HCEC 1CT (cell line): ENCODE data around the gene PSMG1.
"Not testable (repeated sequence)": the region's sequence is repeated elsewhere in the genome, so short reads cannot be mapped to it uniquely, and the experiment has no call there.

Experiments
- DNase-seq: peaks from one replicate; pipeline ENCODE4 v3.0.0-alpha.2; 2017

PSMG1 gene

DNA sequence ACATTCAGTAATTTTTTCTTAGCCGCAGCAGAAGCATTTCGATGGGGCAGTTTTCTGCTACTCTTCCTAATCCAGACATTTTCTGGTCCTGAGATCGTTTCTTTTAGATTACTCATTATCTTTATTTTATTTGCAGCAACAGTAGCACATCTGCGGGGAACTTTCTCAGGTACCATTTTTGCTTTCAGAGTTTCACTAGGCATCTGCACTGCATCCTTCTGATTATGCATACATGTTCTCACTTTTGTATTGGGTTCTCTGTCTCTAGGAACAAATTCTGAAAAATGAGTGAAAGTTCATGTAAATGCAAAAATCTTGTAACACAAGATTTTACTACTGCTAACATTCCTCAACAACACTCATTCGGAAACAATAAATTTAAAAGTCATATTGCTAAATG, 3.9 kb upstream of the PSMG1 start:
- no peak for DNase-seq

- no peak for DNase-seq
Observed at GRCh38 chr21:39186676-39187075, 3.4 kb upstream of the PSMG1 start.

DNA sequence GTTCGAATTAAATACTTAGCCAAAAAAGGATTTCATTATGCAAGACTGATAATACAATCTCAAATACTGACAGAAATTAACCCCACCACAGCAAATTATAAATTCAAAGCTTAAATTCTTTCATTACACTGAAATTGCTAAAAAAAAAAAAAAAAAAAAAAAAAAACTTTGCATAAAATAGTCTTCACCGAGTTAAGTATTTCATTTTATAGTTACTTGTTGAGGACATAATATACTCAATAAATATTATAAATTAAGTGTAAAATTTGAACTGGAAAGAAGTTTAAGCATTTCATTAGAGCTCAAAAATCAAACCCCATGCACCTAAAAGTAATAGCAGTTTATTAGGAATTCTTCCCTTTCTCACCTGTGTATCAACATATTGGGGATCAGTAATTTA, 1.9 kb upstream of the PSMG1 start:
- DNase-seq, result no peak

GRCh38 chr21:39184050-39184980, 1.1 kb upstream of the PSMG1 start:
- no peak for DNase-seq

GRCh38 chr21:39182484-39183271, 573 bp downstream of the PSMG1 start:
- peak; percentile 31 for DNase-seq

- DNase-seq, result no peak
Observed at GRCh38 chr21:39182016-39182415, 1.2 kb downstream of the PSMG1 start.

- DNase-seq, result no peak
Observed at GRCh38 chr21:39181205-39181818, 1.9 kb downstream of the PSMG1 start.

DNA sequence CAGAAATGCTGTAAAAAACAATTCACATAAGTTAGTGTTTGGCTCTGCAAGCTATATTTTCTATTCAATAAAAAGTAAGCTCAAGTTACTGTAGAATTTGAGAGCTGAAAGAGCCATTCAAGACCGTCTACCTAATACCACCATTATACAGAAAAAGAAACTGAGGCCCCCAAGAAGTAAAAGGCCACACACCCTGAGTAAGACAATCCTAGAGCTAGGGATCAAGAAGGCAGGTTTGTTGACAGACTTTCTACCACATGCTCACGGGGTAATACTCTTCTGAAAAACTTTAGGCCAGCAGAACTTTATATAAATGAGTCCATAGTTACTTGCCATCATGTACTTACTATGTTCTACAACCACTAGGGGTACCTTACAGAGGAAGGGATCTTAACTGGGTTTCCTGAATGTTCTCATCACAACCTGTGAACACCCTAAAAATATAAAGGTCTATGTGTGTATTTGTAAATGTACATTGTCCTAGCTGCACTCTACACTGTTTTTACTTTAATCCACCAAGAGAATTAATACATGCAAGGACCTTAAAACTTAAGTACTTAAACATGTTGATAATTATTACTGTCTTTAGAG, 2.7 kb downstream of the PSMG1 start:
- DNase-seq, result peak; percentile 25

DNA sequence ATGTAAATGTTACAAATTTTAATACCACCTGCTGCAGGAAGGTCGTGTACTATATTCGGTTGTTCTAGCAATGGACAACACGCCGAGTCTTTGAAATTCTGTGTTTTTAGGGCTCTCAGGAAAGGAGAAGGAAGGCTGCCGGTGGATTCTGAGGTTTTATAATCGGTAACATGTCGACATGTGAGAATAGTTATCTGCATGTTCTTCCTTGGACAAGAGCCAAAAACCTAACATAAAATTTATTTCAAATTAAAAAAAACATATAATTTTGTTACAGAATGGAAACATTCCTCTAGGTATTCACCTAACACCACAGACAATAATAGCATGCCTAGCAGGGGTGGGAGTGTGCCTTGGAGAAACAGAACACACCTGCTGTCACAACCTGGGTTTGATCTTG, 4.8 kb downstream of the PSMG1 start:
- no peak for DNase-seq

GRCh38 chr21:39176271-39176709, 7.0 kb downstream of the PSMG1 start:
- DNase-seq, result peak; percentile 9

DNA sequence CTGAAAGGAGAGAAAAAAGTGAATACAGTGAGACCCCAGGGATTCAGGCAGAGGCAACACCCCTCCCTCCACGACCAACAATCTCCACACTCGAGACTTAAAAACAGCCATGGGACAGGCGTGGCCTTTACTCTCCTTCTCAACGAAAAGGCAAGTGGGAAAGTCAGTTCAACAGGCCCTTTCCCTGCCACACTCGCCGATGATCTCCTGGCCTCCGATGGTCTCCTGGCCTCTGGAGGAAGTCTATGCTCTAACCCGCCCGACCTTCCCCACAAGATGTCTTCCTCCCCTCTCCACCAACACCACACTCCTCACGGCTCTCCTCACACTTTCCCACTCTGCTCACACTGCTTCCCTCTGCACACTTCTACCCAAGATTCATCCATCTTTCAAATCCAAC, 7.6 kb downstream of the PSMG1 start:
- DNase-seq, result no peak

DNA sequence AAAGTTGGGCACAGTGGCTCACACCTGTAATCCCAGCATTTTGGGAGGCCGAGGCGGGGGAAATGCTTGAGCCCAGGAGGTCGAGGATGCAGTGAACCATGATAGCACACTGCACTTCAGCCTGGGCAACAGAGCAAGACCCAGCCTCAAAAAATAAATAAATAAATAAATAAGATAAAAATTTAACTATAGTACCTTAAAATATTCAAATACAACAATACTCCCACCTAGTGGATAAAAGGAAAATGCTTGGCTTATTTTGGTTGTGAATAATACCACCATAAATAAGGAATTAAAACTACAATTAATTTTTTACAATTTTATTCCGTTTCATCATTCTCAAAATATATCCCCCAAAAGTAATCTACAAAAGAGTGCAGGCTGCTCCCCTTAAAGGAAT, 8.1 kb downstream of the PSMG1 start:
- peak; percentile 42 for DNase-seq

GRCh38 chr21:39173716-39174680, 9.3 kb downstream of the PSMG1 start:
- DNase-seq, result no peak

GRCh38 chr21:39169906-39170305, 13.3 kb downstream of the PSMG1 start:
- DNase-seq, result no peak

- DNase-seq, result no peak
Observed at GRCh38 chr21:39168800-39169199, 14.5 kb downstream of the PSMG1 start.

GRCh38 chr21:39164523-39164922, 18.7 kb downstream of the PSMG1 start:
- no peak for DNase-seq

GRCh38 chr21:39161064-39161463, 22.2 kb downstream of the PSMG1 start:
- no peak for DNase-seq

DNA sequence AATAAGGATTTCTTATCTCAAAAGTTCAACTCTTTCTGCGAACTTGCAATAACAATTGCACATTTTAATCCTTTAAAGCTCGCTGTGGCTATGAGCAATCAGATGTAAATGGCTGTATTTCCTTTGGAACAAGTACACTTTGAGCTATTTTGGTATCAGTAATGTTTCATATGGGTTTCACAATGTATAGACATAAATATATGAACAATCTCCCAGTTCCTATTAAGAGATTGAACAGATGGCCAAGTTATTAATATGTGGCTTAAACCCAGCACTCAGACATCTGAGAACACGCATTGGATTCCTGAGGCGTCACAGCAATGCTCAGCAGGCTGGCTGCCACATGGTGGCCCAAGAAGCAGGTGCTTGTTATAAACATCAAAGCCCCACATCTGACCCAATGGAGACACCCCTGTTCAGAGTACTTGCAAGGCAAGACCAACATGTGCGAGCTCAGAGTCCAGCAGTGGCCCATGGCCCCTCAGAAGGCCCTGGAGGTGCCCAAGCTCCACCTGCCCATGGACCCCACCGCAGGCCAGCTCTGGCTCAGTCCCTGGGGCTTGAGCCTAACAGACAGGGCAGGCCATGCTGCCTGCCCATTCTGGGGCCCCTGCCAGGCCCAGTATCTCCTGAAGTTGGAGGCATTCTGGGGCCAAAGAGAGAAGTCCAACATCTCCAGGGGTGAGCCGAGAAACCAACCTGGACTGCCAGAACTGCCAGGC, 23.7 kb downstream of the PSMG1 start:
- DNase-seq, result peak; percentile 94

GRCh38 chr21:39157241-39157640, 26.0 kb downstream of the PSMG1 start:
- not testable (repeated sequence) for DNase-seq

DNA sequence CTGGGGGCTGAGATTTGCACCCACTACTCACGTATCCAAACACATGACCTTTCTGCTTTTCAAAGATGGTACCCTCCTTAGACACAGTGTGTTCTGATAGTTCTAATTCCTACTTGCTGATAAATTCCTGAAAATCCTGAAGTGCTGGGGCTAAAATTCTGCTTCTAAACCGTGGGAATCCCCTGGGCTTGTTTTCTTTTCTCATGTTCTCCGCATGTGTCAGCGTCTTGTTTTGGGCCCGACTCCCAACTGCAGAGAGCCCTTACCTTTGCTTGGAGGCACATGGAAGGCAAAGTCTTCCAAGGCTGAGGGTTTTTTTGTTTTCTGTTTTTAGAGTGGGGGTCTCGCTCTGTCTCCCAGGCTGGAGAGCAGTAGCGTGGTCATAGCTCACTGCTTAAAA, 27.2 kb downstream of the PSMG1 start:
- DNase-seq, result no peak

GRCh38 chr21:39155578-39155977, 27.7 kb downstream of the PSMG1 start:
- DNase-seq, result no peak
